ENCODE data around the gene LRRC26.
A peak's percentile ranks its signal among the peaks of the same experiment; 100 is the strongest.

LRRC26 gene

GRCh38 chr9:137198051-137198901 is 28.4 kb upstream of the LRRC26 start:
- H3K4me1 ChIP-seq (ENCODE audit: insufficient read depth, low read length) = peaks cover 5% of the 10 kb centered on the region; the same call in 1 of the 2 replicates
- H3K27ac ChIP-seq (ENCODE audit: low read depth, low read length) = no peak overlapping the region
- H3K36me3 ChIP-seq (ENCODE audit: insufficient read depth, low read length) = no peaks in the 10 kb centered on the region
- H3K4me3 ChIP-seq (ENCODE audit: low read length) = peak overlapping the region; percentile 47; the same call in 1 of the 2 replicates
- H3K9me3 ChIP-seq (ENCODE audit: insufficient read depth, low read depth, low read length) = no peaks in the 10 kb centered on the region
- 91% methylated on average over 19 of the region's 19 CpGs for WGBS
- 0 out of 2 replicates have a peak overlapping the region, but pooled peaks have one; percentile 19 for H3K9ac ChIP-seq (ENCODE audit: low read depth, low read length)
- H3K27me3 ChIP-seq (ENCODE audit: insufficient read depth, low read length) = no peaks in the 10 kb centered on the region

GRCh38 chr9:137195525-137196220 is 25.8 kb upstream of the LRRC26 start:
- H3K4me1 ChIP-seq (ENCODE audit: insufficient read depth, low read length) = peaks cover 5% of the 10 kb centered on the region; the same call in 1 of the 2 replicates
- WGBS = 94% methylated on average over 21 of the region's 21 CpGs

GRCh38 chr9:137194909-137195308 is 25.1 kb upstream of the LRRC26 start:
- Histone ChIP-seq H3K27ac (ENCODE audit: low read depth, low read length) (no peak overlapping the region), H3K4me3 (ENCODE audit: low read length) (no peak overlapping the region), H3K27me3 (ENCODE audit: insufficient read depth, low read length) (no peaks in the 10 kb centered on the region), H3K36me3 (ENCODE audit: insufficient read depth, low read length) (peaks cover 4% of the 10 kb centered on the region; the same call in 1 of the 2 replicates), H3K9ac (ENCODE audit: low read depth, low read length) (no peak overlapping the region), H3K9me3 (ENCODE audit: insufficient read depth, low read depth, low read length) (no peaks in the 10 kb centered on the region), H3K4me1 (ENCODE audit: insufficient read depth, low read length) (peaks cover 5% of the 10 kb centered on the region; the same call in 1 of the 2 replicates)
- 86% methylated on average over 10 of the region's 10 CpGs for WGBS

More at GRCh38 chr9:137195525-137196220, 25.8 kb upstream of the LRRC26 start:
- no peak overlapping the region for H3K9ac ChIP-seq (ENCODE audit: low read depth, low read length)
- H3K27ac ChIP-seq (ENCODE audit: low read depth, low read length) = no peak overlapping the region
- no peaks in the 10 kb centered on the region for H3K9me3 ChIP-seq (ENCODE audit: insufficient read depth, low read depth, low read length)
- H3K27me3 ChIP-seq (ENCODE audit: insufficient read depth, low read length) = no peaks in the 10 kb centered on the region
- H3K36me3 ChIP-seq (ENCODE audit: insufficient read depth, low read length) = no peaks in the 10 kb centered on the region
- H3K4me3 ChIP-seq (ENCODE audit: low read length) = no peak overlapping the region

GRCh38 chr9:137194388-137194787 is 24.5 kb upstream of the LRRC26 start:
- WGBS = 86% methylated on average over 16 of the region's 16 CpGs
- H3K9me3 ChIP-seq (ENCODE audit: insufficient read depth, low read depth, low read length) = no peaks in the 10 kb centered on the region
- no peaks in the 10 kb centered on the region for H3K27me3 ChIP-seq (ENCODE audit: insufficient read depth, low read length)
- no peak overlapping the region for H3K4me3 ChIP-seq (ENCODE audit: low read length)
- peaks cover 8% of the 10 kb centered on the region; the same call in 1 of the 2 replicates for H3K4me1 ChIP-seq (ENCODE audit: insufficient read depth, low read length)
- no peak overlapping the region for H3K27ac ChIP-seq (ENCODE audit: low read depth, low read length)
- no peak overlapping the region for H3K9ac ChIP-seq (ENCODE audit: low read depth, low read length)
- H3K36me3 ChIP-seq (ENCODE audit: insufficient read depth, low read length) = peaks cover 6% of the 10 kb centered on the region; the same call in 1 of the 2 replicates

- no peaks in the 10 kb centered on the region for H3K27me3 ChIP-seq (ENCODE audit: insufficient read depth, low read length)
- H3K9me3 ChIP-seq (ENCODE audit: insufficient read depth, low read depth, low read length) = no peaks in the 10 kb centered on the region
- H3K36me3 ChIP-seq (ENCODE audit: insufficient read depth, low read length) = peaks cover 6% of the 10 kb centered on the region; the same call in 1 of the 2 replicates
- 91% methylated on average over 14 of the region's 14 CpGs for WGBS
- H3K27ac ChIP-seq (ENCODE audit: low read depth, low read length) = no peak overlapping the region
- H3K4me1 ChIP-seq (ENCODE audit: insufficient read depth, low read length) = peaks cover 8% of the 10 kb centered on the region; the same call in 1 of the 2 replicates
- H3K4me3 ChIP-seq (ENCODE audit: low read length) = no peak overlapping the region
- H3K9ac ChIP-seq (ENCODE audit: low read depth, low read length) = no peak overlapping the region
These were observed 23.9 kb upstream of the LRRC26 start for GRCh38 chr9:137193771-137194170.

GRCh38 chr9:137192859-137193258 is 23.0 kb upstream of the LRRC26 start:
- no peak overlapping the region for H3K9ac ChIP-seq (ENCODE audit: low read depth, low read length)
- no peak overlapping the region for H3K4me3 ChIP-seq (ENCODE audit: low read length)
- H3K27me3 ChIP-seq (ENCODE audit: insufficient read depth, low read length) = no peaks in the 10 kb centered on the region
- 75% methylated on average over 2 of the region's 2 CpGs for WGBS
- H3K4me1 ChIP-seq (ENCODE audit: insufficient read depth, low read length) = peaks cover 8% of the 10 kb centered on the region; the same call in 1 of the 2 replicates
- H3K27ac ChIP-seq (ENCODE audit: low read depth, low read length) = no peak overlapping the region
- H3K36me3 ChIP-seq (ENCODE audit: insufficient read depth, low read length) = peaks cover 6% of the 10 kb centered on the region; the same call in 1 of the 2 replicates
- no peaks in the 10 kb centered on the region for H3K9me3 ChIP-seq (ENCODE audit: insufficient read depth, low read depth, low read length)

- H3K4me1 ChIP-seq (ENCODE audit: insufficient read depth, low read length) = peaks cover 8% of the 10 kb centered on the region; the same call in 1 of the 2 replicates
- no peaks in the 10 kb centered on the region for H3K27me3 ChIP-seq (ENCODE audit: insufficient read depth, low read length)
- peaks cover 6% of the 10 kb centered on the region; the same call in 1 of the 2 replicates for H3K36me3 ChIP-seq (ENCODE audit: insufficient read depth, low read length)
- no peak overlapping the region for H3K27ac ChIP-seq (ENCODE audit: low read depth, low read length)
- H3K9me3 ChIP-seq (ENCODE audit: insufficient read depth, low read depth, low read length) = no peaks in the 10 kb centered on the region
- no peak overlapping the region for H3K4me3 ChIP-seq (ENCODE audit: low read length)
- 90% methylated on average over 10 of the region's 10 CpGs for WGBS
- no peak overlapping the region for H3K9ac ChIP-seq (ENCODE audit: low read depth, low read length)
These were observed 22.6 kb upstream of the LRRC26 start for GRCh38 chr9:137192448-137192780.

GRCh38 chr9:137191691-137192447 is 22.0 kb upstream of the LRRC26 start:
- Histone ChIP-seq H3K9me3 (ENCODE audit: insufficient read depth, low read depth, low read length) (no peaks in the 10 kb centered on the region), H3K27me3 (ENCODE audit: insufficient read depth, low read length) (no peaks in the 10 kb centered on the region), H3K4me3 (ENCODE audit: low read length) (no peak overlapping the region), H3K9ac (ENCODE audit: low read depth, low read length) (no peak overlapping the region), H3K4me1 (ENCODE audit: insufficient read depth, low read length) (peaks cover 8% of the 10 kb centered on the region; the same call in 1 of the 2 replicates), H3K27ac (ENCODE audit: low read depth, low read length) (no peak overlapping the region), H3K36me3 (ENCODE audit: insufficient read depth, low read length) (peaks cover 6% of the 10 kb centered on the region; the same call in 1 of the 2 replicates)
- WGBS = 93% methylated on average over 22 of the region's 22 CpGs

GRCh38 chr9:137191245-137191644 is 21.4 kb upstream of the LRRC26 start:
- Histone ChIP-seq H3K27me3 (ENCODE audit: insufficient read depth, low read length) (no peaks in the 10 kb centered on the region), H3K9ac (ENCODE audit: low read depth, low read length) (no peak overlapping the region), H3K4me1 (ENCODE audit: insufficient read depth, low read length) (peaks cover 8% of the 10 kb centered on the region; the same call in 1 of the 2 replicates), H3K27ac (ENCODE audit: low read depth, low read length) (no peak overlapping the region), H3K4me3 (ENCODE audit: low read length) (no peak overlapping the region), H3K9me3 (ENCODE audit: insufficient read depth, low read depth, low read length) (no peaks in the 10 kb centered on the region), H3K36me3 (ENCODE audit: insufficient read depth, low read length) (peaks cover 8% of the 10 kb centered on the region)
- 91% methylated on average over 3 of the region's 3 CpGs for WGBS

GRCh38 chr9:137190315-137190856 is 20.5 kb upstream of the LRRC26 start:
- no peaks in the 10 kb centered on the region for H3K27me3 ChIP-seq (ENCODE audit: insufficient read depth, low read length)
- WGBS = 92% methylated on average over 9 of the region's 9 CpGs
- H3K36me3 ChIP-seq (ENCODE audit: insufficient read depth, low read length) = peaks cover 15% of the 10 kb centered on the region
- H3K4me3 ChIP-seq (ENCODE audit: low read length) = no peak overlapping the region
- H3K9ac ChIP-seq (ENCODE audit: low read depth, low read length) = no peak overlapping the region
- no peaks in the 10 kb centered on the region for H3K9me3 ChIP-seq (ENCODE audit: insufficient read depth, low read depth, low read length)
- H3K27ac ChIP-seq (ENCODE audit: low read depth, low read length) = no peak overlapping the region
- H3K4me1 ChIP-seq (ENCODE audit: insufficient read depth, low read length) = peaks cover 8% of the 10 kb centered on the region; the same call in 1 of the 2 replicates

Measured in HUES64 (cell line).